ENCODE data around the gene FKBP15.
"Not testable (repeated sequence)": the region's sequence is repeated elsewhere in the genome, so short reads cannot be mapped to it uniquely, and the experiment has no call there.

FKBP15 gene

GRCh38 chr9:113151696-113152630, 69.1 kb downstream of the FKBP15 start:
- in situ Hi-C loops (cut with MboI; ENCODE audit: low sequenced_read_pairs): no loop called here

- in situ Hi-C loops (cut with MboI; ENCODE audit: low sequenced_read_pairs): no loop called here
These were observed 70.1 kb downstream of the FKBP15 start, which contains the start of gene SLC31A2 for GRCh38 chr9:113150670-113151611. TSS of gene SLC31A2 (plus strand) at chr9:113151007. CDS start at chr9:113151075, 68 bp downstream.

GRCh38 chr9:113149561-113149960, 71.5 kb downstream of the FKBP15 start:
- in situ Hi-C loops (cut with MboI; ENCODE audit: low sequenced_read_pairs): not testable (repeated sequence)

GRCh38 chr9:113148781-113149510, 72.1 kb downstream of the FKBP15 start:
- in situ Hi-C loops (cut with MboI; ENCODE audit: low sequenced_read_pairs): no loop called here

- in situ Hi-C loops (cut with MboI; ENCODE audit: low sequenced_read_pairs): no loop called here
These were observed 72.7 kb downstream of the FKBP15 start for GRCh38 chr9:113148372-113148705.

- in situ Hi-C loops (cut with MboI; ENCODE audit: low sequenced_read_pairs): no loop called here
These were observed 77.4 kb downstream of the FKBP15 start for GRCh38 chr9:113143432-113144227.

GRCh38 chr9:113140896-113141295, 80.2 kb downstream of the FKBP15 start:
- in situ Hi-C loops (cut with MboI; ENCODE audit: low sequenced_read_pairs): not testable (repeated sequence)

GRCh38 chr9:113139953-113140352, 81.1 kb downstream of the FKBP15 start:
- in situ Hi-C loops (cut with MboI; ENCODE audit: low sequenced_read_pairs): no loop called here

GRCh38 chr9:113139225-113139829, 81.8 kb downstream of the FKBP15 start:
- in situ Hi-C loops (cut with MboI; ENCODE audit: low sequenced_read_pairs): no loop called here

- in situ Hi-C loops (cut with MboI; ENCODE audit: low sequenced_read_pairs): no loop called here
These were observed 82.3 kb downstream of the FKBP15 start for GRCh38 chr9:113138760-113139159.

GRCh38 chr9:113137196-113138168, 83.6 kb downstream of the FKBP15 start:
- in situ Hi-C loops (cut with MboI; ENCODE audit: low sequenced_read_pairs): no loop called here

- in situ Hi-C loops (cut with MboI; ENCODE audit: low sequenced_read_pairs): no loop called here
These were observed 89.4 kb downstream of the FKBP15 start for GRCh38 chr9:113131689-113132151.

GRCh38 chr9:113129884-113130283, 91.2 kb downstream of the FKBP15 start:
- in situ Hi-C loops (cut with MboI; ENCODE audit: low sequenced_read_pairs): no loop called here

- in situ Hi-C loops (cut with MboI; ENCODE audit: low sequenced_read_pairs): no loop called here
These were observed 91.6 kb downstream of the FKBP15 start for GRCh38 chr9:113129466-113129865.

- in situ Hi-C loops (cut with MboI; ENCODE audit: low sequenced_read_pairs): no loop called here
These were observed 95.6 kb downstream of the FKBP15 start for GRCh38 chr9:113125386-113126035.

GRCh38 chr9:113118829-113119228, 102.2 kb downstream of the FKBP15 start:
- in situ Hi-C loops (cut with MboI; ENCODE audit: low sequenced_read_pairs): not testable (repeated sequence)

Data from hTERT RPE-1 (cell line).